Measurements from ENCODE around the gene ZNF526.

The ZNF526 gene

GRCh38 chr19:42267644-42268141 lies 47.6 kb downstream of the ZNF526 start:
- Histone ChIP-seq H3K36me3 (ENCODE audit: control insufficient read depth in 1 of 2, insufficient read depth in 2 of 2, low read depth in 1 of 2, low read length in 2 of 2) (peaks cover 7 to 14% of the 10 kb centered on the region in 2 experiments), H3K27me3 (ENCODE audit: control insufficient read depth in 1 of 2, insufficient read depth in 1 of 2, low read length in 2 of 2) (no peaks in the 10 kb centered on the region), H2BK15ac (ENCODE audit: low read depth, poor library complexity, severe bottlenecking) (no peak overlapping the region), H3K4me1 (ENCODE audit: control insufficient read depth, insufficient read depth, low read depth, low read length) (peaks cover 31% of the 10 kb centered on the region), H3K9ac (ENCODE audit: low read length) (peak overlapping the region; percentile 97), H3K4me2 (ENCODE audit: low read length, poor library complexity, severe bottlenecking) (peak overlapping the region; percentile 77), H4K91ac (ENCODE audit: low read length) (no peak overlapping the region), H3K14ac (ENCODE audit: low read length in 2 of 2) (no peak overlapping the region), H2BK5ac (ENCODE audit: low read depth, low read length, poor library complexity, severe bottlenecking) (peak overlapping the region; percentile 1), H3K27ac (ENCODE audit: low read length, poor library complexity, severe bottlenecking) (peak overlapping the region; percentile 71), H2AFZ (ENCODE audit: low read depth, low read length) (peak overlapping the region; percentile 84), H2AK5ac (ENCODE audit: low read length, severe bottlenecking) (no peak overlapping the region), H3K18ac (ENCODE audit: low read depth in 1 of 2, low read length in 2 of 2) (peak overlapping the region; percentile 84 to 88), H3K4ac (ENCODE audit: low read depth in 1 of 2, low read length in 2 of 2) (peak overlapping the region; percentile 22 to 70), H3K23ac (ENCODE audit: low read length in 2 of 2) (peak overlapping the region in 1 of 2 experiments; percentile 77), H3K4me3 (ENCODE audit: insufficient read depth in 1 of 2, low read depth in 1 of 2, low read length in 2 of 2) (peak overlapping the region; percentile 55 to 84), H2BK120ac (ENCODE audit: low read depth, low read length) (no peak overlapping the region), H3K79me1 (replicated peaks; ENCODE audit: low read length, poor library complexity, severe bottlenecking) (no peaks in the 10 kb centered on the region), H4K8ac (ENCODE audit: low read length) (peak overlapping the region; percentile 24), H3K9me3 (ENCODE audit: control insufficient read depth, low read length) (no peaks in the 10 kb centered on the region), H2BK12ac (ENCODE audit: low read length in 2 of 2) (peak overlapping the region; percentile 38 to 93)
- DNase-seq = no peak
- WGBS = 21% methylated on average over 13 of the region's 13 CpGs

- Histone ChIP-seq H3K23ac (ENCODE audit: low read length in 2 of 2) (peak overlapping the region in 1 of 2 experiments; percentile 77), H3K79me1 (replicated peaks; ENCODE audit: low read length, poor library complexity, severe bottlenecking) (no peaks in the 10 kb centered on the region), H3K14ac (ENCODE audit: low read length in 2 of 2) (peak overlapping the region in 1 of 2 experiments; percentile 93), H3K4me1 (ENCODE audit: control insufficient read depth, insufficient read depth, low read depth, low read length) (peaks cover 34% of the 10 kb centered on the region), H2BK120ac (ENCODE audit: low read depth, low read length) (peak overlapping the region; percentile 80), H3K9me3 (ENCODE audit: control insufficient read depth, low read length) (no peaks in the 10 kb centered on the region), H3K4ac (ENCODE audit: low read depth in 1 of 2, low read length in 2 of 2) (peak overlapping the region; percentile 70 to 96), H2BK12ac (ENCODE audit: low read length in 2 of 2) (peak overlapping the region; percentile 38 to 93), H2BK15ac (ENCODE audit: low read depth, poor library complexity, severe bottlenecking) (no peak overlapping the region), H2AK5ac (ENCODE audit: low read length, severe bottlenecking) (no peak overlapping the region), H2AFZ (ENCODE audit: low read depth, low read length) (peak overlapping the region; percentile 87), H3K4me2 (ENCODE audit: low read length, poor library complexity, severe bottlenecking) (peak overlapping the region; percentile 77), H3K9ac (ENCODE audit: low read length) (peak overlapping the region; percentile 97), H3K36me3 (ENCODE audit: control insufficient read depth in 1 of 2, insufficient read depth in 2 of 2, low read depth in 1 of 2, low read length in 2 of 2) (peaks cover 11 to 19% of the 10 kb centered on the region in 2 experiments), H3K18ac (ENCODE audit: low read depth in 1 of 2, low read length in 2 of 2) (peak overlapping the region; percentile 93 to 98), H3K27ac (ENCODE audit: low read length, poor library complexity, severe bottlenecking) (peak overlapping the region; percentile 100), H3K4me3 (ENCODE audit: insufficient read depth in 1 of 2, low read depth in 1 of 2, low read length in 2 of 2) (peak overlapping the region; percentile 67 to 84), H4K8ac (ENCODE audit: low read length) (peak overlapping the region; percentile 93), H4K91ac (ENCODE audit: low read length) (peak overlapping the region; percentile 81), H2BK5ac (ENCODE audit: low read depth, low read length, poor library complexity, severe bottlenecking) (peak overlapping the region; percentile 99), H3K27me3 (ENCODE audit: control insufficient read depth in 1 of 2, insufficient read depth in 1 of 2, low read length in 2 of 2) (no peaks in the 10 kb centered on the region)
- peak; percentile 100 for DNase-seq
- under 1% methylated on average over 45 of the region's 46 CpGs for WGBS
These were observed 48.1 kb downstream of the ZNF526 start for GRCh38 chr19:42268142-42268703.

GRCh38 chr19:42268704-42269477 lies 48.8 kb downstream of the ZNF526 start, which contains the start of gene CIC:
CIC (plus strand) TSS chr19:42269252; CDS start chr19:42271784, 2,532 bp downstream.
- Histone ChIP-seq H3K79me1 (replicated peaks; ENCODE audit: low read length, poor library complexity, severe bottlenecking) (peaks cover 1% of the 10 kb centered on the region), H2AK5ac (ENCODE audit: low read length, severe bottlenecking) (peak within 1 kb of the TSS; percentile 95), H3K36me3 (ENCODE audit: control insufficient read depth in 1 of 2, insufficient read depth in 2 of 2, low read depth in 1 of 2, low read length in 2 of 2) (peaks cover 18 to 26% of the 10 kb centered on the region in 2 experiments), H3K9ac (ENCODE audit: low read length) (peak within 1 kb of the TSS; percentile 98), H3K27ac (ENCODE audit: low read length, poor library complexity, severe bottlenecking) (peak within 1 kb of the TSS; percentile 100), H2AFZ (ENCODE audit: low read depth, low read length) (peak within 1 kb of the TSS; percentile 87), H2BK15ac (ENCODE audit: low read depth, poor library complexity, severe bottlenecking) (peak within 1 kb of the TSS; percentile 95), H3K27me3 (ENCODE audit: control insufficient read depth in 1 of 2, insufficient read depth in 1 of 2, low read length in 2 of 2) (no peaks in the 10 kb centered on the region), H3K23ac (ENCODE audit: low read length in 2 of 2) (no peak within 1 kb of the TSS), H2BK120ac (ENCODE audit: low read depth, low read length) (peak within 1 kb of the TSS; percentile 99), H3K9me3 (ENCODE audit: control insufficient read depth, low read length) (no peaks in the 10 kb centered on the region), H3K14ac (ENCODE audit: low read length in 2 of 2) (peak within 1 kb of the TSS in 1 of 2 experiments; percentile 93), H2BK5ac (ENCODE audit: low read depth, low read length, poor library complexity, severe bottlenecking) (peak within 1 kb of the TSS; percentile 99), H3K4ac (ENCODE audit: low read depth in 1 of 2, low read length in 2 of 2) (peak within 1 kb of the TSS; percentile 96), H4K91ac (ENCODE audit: low read length) (peak within 1 kb of the TSS; percentile 94), H3K4me2 (ENCODE audit: low read length, poor library complexity, severe bottlenecking) (peak within 1 kb of the TSS; percentile 81), H3K4me1 (ENCODE audit: control insufficient read depth, insufficient read depth, low read depth, low read length) (peaks cover 37% of the 10 kb centered on the region), H2BK12ac (ENCODE audit: low read length in 2 of 2) (peak within 1 kb of the TSS; percentile 87 to 92), H3K18ac (ENCODE audit: low read depth in 1 of 2, low read length in 2 of 2) (peak within 1 kb of the TSS; percentile 93 to 98), H3K4me3 (ENCODE audit: insufficient read depth in 1 of 2, low read depth in 1 of 2, low read length in 2 of 2) (peak within 1 kb of the TSS; percentile 67 to 96), H4K8ac (ENCODE audit: low read length) (peak within 1 kb of the TSS; percentile 93)
- DNase-seq = peak; percentile 100
- 1% methylated on average over 52 of the region's 52 CpGs for WGBS
